Esophagus muscularis mucosa (tissue), 4 donors: ENCODE measurements around the gene KIR3DL2. TPM values are rescaled to one million over a fixed set of nuclear protein-coding genes. Genes with fewer than 3 reads are reported as not detected.
A peak's percentile ranks its signal among the peaks of the same experiment; 100 is the strongest.
"Not testable (repeated sequence)": the region's sequence is repeated elsewhere in the genome, so short reads cannot be mapped to it uniquely, and the experiment has no call there.

Experiments used
- DNase-seq: peaks from one replicate; pipeline ENCODE4 v3.0.0-alpha.2; 2017; ENCODE audit errors: extremely low spot score
- H3K27ac ChIP-seq, 4 donors: fragments of 200-600 bp; sonication (generic); replicated peaks in 1 of 4; 1 replicate in 3 of 4; 2 replicates in 1 of 4; pipeline ENCODE4 v1.5.1; 2016 to 2019; ENCODE audit warnings: mild to moderate bottlenecking in 1 of 4
- H3K27me3 ChIP-seq, 4 donors: fragments of 200-600 bp; sonication (generic); one replicate each; pipeline versions ENCODE4 v1.5.1 to v1.6.0; 2016 to 2019
- H3K36me3 ChIP-seq, 4 donors: fragments of 200-600 bp; sonication (generic); one replicate each; pipeline ENCODE4 v1.5.1; 2016 to 2019
- H3K4me1 ChIP-seq, 4 donors: fragments of 200-600 bp; sonication (generic); one replicate each; pipeline ENCODE4 v1.5.1; 2016 to 2019
- H3K4me3 ChIP-seq, 4 donors: fragments of 200-600 bp; sonication (generic); 1 replicate in 2 of 4; 2 replicates in 2 of 4; pipeline ENCODE4 v1.5.1; 2016 to 2019; ENCODE audit warnings: mild to moderate bottlenecking in 4 of 4, moderate library complexity in 1 of 4
- H3K9me3 ChIP-seq, 4 donors: fragments of 200-600 bp; sonication (generic); 1 replicate in 3 of 4; 2 replicates in 1 of 4; pipeline ENCODE4 v1.5.1; 2016 to 2019
- CTCF ChIP-seq, 3 experiments: fragments of 200-600 bp in 2 of 3; fragments of 450-650 bp in 1 of 3; sonication (generic) in 2 of 3; IDR thresholded peaks; one replicate each; pipeline ENCODE4 v1.5.1; 2017 to 2019; ENCODE audit warnings: antibody characterized with exemption in 3 of 3, mild to moderate bottlenecking in 2 of 3, moderate library complexity in 1 of 3
- EP300 ChIP-seq: sonication (generic); formaldehyde crosslinking; IDR thresholded peaks from one replicate; pipeline ENCODE4 v1.6.1; 2017; ENCODE audit warnings: antibody characterized with exemption
- POLR2A ChIP-seq: fragments of 450-650 bp; IDR thresholded peaks from one replicate; pipeline ENCODE4 v1.6.1; 2017; ENCODE audit warnings: antibody characterized with exemption, moderate library complexity, mild to moderate bottlenecking, low read depth
- POLR2AphosphoS5 ChIP-seq, 2 donors: sonication (generic); formaldehyde crosslinking; IDR thresholded peaks; one replicate each; pipeline ENCODE4 v1.6.1; 2017; ENCODE audit warnings: antibody characterized with exemption in 2 of 2
- WGBS: methylation state at CpG from one replicate; pipeline ENCODE4 v1.1.5; 2018; 5-methylcytosine and 5-hydroxymethylcytosine counted together
- intact Hi-C: fragments of 100-400 bp; cut with DNase I; formaldehyde crosslinking; loops from one replicate; pipeline ENCODE4 v1.15.1; 2023
- total RNA-seq, 4 donors: library from RNA; depleted of rRNA; stranded (reverse); fragments of >200 nt; gene quantifications; one replicate each; pipeline versions ENCODE4 v1.1.0 to v1.2.1, GENCODE V29; 2016

The KIR3DL2 gene
- total RNA-seq, result not detected

GRCh38 chr19:54850061-54850640 lies at the start of gene KIR3DL2:
Gene KIR3DL2, plus strand, starts transcription at chr19:54850443. Its CDS starts 33 bp downstream, at chr19:54850476.
- H3K27me3 ChIP-seq, result peaks cover 0 to 21% (median 0%) of the 10 kb centered on the region in 4 donors
- H3K9me3 ChIP-seq, H3K27ac ChIP-seq, DNase-seq, intact Hi-C loops, H3K4me3 ChIP-seq, H3K36me3 ChIP-seq, H3K4me1 ChIP-seq: not testable (repeated sequence)
- WGBS, result 85% methylated on average over 16 of the region's 16 CpGs

GRCh38 chr19:54803410-54803809 lies 46.8 kb upstream of the KIR3DL2 start, which contains the start of gene KIR2DL4:
Gene KIR2DL4, plus strand, starts transcription at chr19:54803610. Its CDS starts 42 bp downstream, at chr19:54803652.
- intact Hi-C loops, result no loop called here
- WGBS, result 91% methylated on average over 10 of the region's 10 CpGs
- Histone ChIP-seq H3K4me3 (no peak within 1 kb of the TSS), H3K4me1 (no peaks in the 10 kb centered on the region), H3K36me3 (no peaks in the 10 kb centered on the region), H3K9me3 (peaks cover 0 to 6% (median 0%) of the 10 kb centered on the region in 4 donors), H3K27ac (no peak within 1 kb of the TSS), H3K27me3 (peaks cover 0 to 30% (median 0%) of the 10 kb centered on the region in 4 donors)
- no peak for TF ChIP-seq POLR2A
- TF ChIP-seq CTCF (IDR thresholded peaks at IDR 0.05), result no peak
- no peak for TF ChIP-seq POLR2AphosphoS5 (IDR thresholded peaks at IDR 0.05)
- no peak for TF ChIP-seq EP300
- peak; percentile 70 for DNase-seq

- Histone ChIP-seq H3K27me3 (peaks cover 0 to 30% (median 0%) of the 10 kb centered on the region in 4 donors), H3K27ac (no peak overlapping the region), H3K4me1 (no peaks in the 10 kb centered on the region), H3K4me3 (no peak overlapping the region), H3K36me3 (no peaks in the 10 kb centered on the region), H3K9me3 (peaks cover 0 to 6% (median 0%) of the 10 kb centered on the region in 4 donors)
- 50% methylated on average over 5 of the region's 5 CpGs for whole genome bisulfite sequencing
- intact Hi-C loops, result no loop called here
- DNase-seq, result peak; percentile 42
- TF ChIP-seq POLR2A, result no peak
- no peak for TF ChIP-seq POLR2AphosphoS5 (IDR thresholded peaks at IDR 0.05)
- no peak for TF ChIP-seq EP300
Measured at GRCh38 chr19:54804101-54804500, 46.1 kb upstream of the KIR3DL2 start.

- no peak overlapping the region for H3K27ac ChIP-seq
- H3K36me3 ChIP-seq, result no peaks in the 10 kb centered on the region
- no peaks in the 10 kb centered on the region for H3K4me1 ChIP-seq
- intact Hi-C loops, result no loop called here
- no peak for TF ChIP-seq POLR2AphosphoS5 (IDR thresholded peaks at IDR 0.05)
- no peak for TF ChIP-seq CTCF (IDR thresholded peaks at IDR 0.05)
- no peak for TF ChIP-seq EP300
- no peak for TF ChIP-seq POLR2A
- H3K9me3 ChIP-seq, result peaks cover 0 to 3% (median 0%) of the 10 kb centered on the region in 4 donors
- WGBS, result 91% methylated on average over 10 of the region's 10 CpGs
- no peak overlapping the region for H3K4me3 ChIP-seq
- peak; percentile 5 for DNase-seq
- H3K27me3 ChIP-seq, result peaks cover 0 to 30% (median 0%) of the 10 kb centered on the region in 4 donors
Measured at GRCh38 chr19:54804571-54804970, 45.7 kb upstream of the KIR3DL2 start.

GRCh38 chr19:54805665-54806515 lies 44.4 kb upstream of the KIR3DL2 start:
- no peak for DNase-seq
- TF ChIP-seq EP300, result no peak
- no peak for TF ChIP-seq POLR2AphosphoS5 (IDR thresholded peaks at IDR 0.05)
- TF ChIP-seq CTCF (IDR thresholded peaks at IDR 0.05), result no peak
- TF ChIP-seq POLR2A, result no peak
- intact Hi-C loops, result no loop called here
- Histone ChIP-seq H3K27ac (no peak overlapping the region), H3K4me3 (no peak overlapping the region), H3K36me3 (no peaks in the 10 kb centered on the region), H3K27me3 (peaks cover 0 to 30% (median 0%) of the 10 kb centered on the region in 4 donors), H3K4me1 (no peaks in the 10 kb centered on the region), H3K9me3 (no peaks in the 10 kb centered on the region)
- WGBS, result 77% methylated on average over 10 of the region's 14 CpGs
